Measurements from ENCODE around the gene ALCAM. TPM values are rescaled to one million over a fixed set of nuclear protein-coding genes. Genes with fewer than 3 reads are reported as not detected.

The ALCAM gene
- total RNA-seq, 1 experiment from 2014 or later, result 24.2 TPM

GRCh38 chr3:105527535-105527934, 160.8 kb downstream of the ALCAM start:
- in situ Hi-C loops (cut with HindIII; ENCODE audit: low pct_unique_long_range_greater_than_20kb, low sequenced_read_pairs), result no loop called here
- DNase-seq (ENCODE audit: low read depth, low spot score), result no peak

- no peak for DNase-seq (ENCODE audit: low read depth, low spot score)
- in situ Hi-C loops (cut with HindIII; ENCODE audit: low pct_unique_long_range_greater_than_20kb, low sequenced_read_pairs), result no loop called here
Measured at GRCh38 chr3:105527949-105528348, 161.2 kb downstream of the ALCAM start.

GRCh38 chr3:105528955-105529354, 162.2 kb downstream of the ALCAM start:
- in situ Hi-C loops (cut with HindIII; ENCODE audit: low pct_unique_long_range_greater_than_20kb, low sequenced_read_pairs), result no loop called here
- no peak for DNase-seq (ENCODE audit: low read depth, low spot score)

GRCh38 chr3:105529456-105529855, 162.7 kb downstream of the ALCAM start:
- in situ Hi-C loops (cut with HindIII; ENCODE audit: low pct_unique_long_range_greater_than_20kb, low sequenced_read_pairs), result no loop called here
- no peak for DNase-seq (ENCODE audit: low read depth, low spot score)

- in situ Hi-C loops (cut with HindIII; ENCODE audit: low pct_unique_long_range_greater_than_20kb, low sequenced_read_pairs), result no loop called here
- no peak for DNase-seq (ENCODE audit: low read depth, low spot score)
Measured at GRCh38 chr3:105532251-105532650, 165.5 kb downstream of the ALCAM start.

- DNase-seq (ENCODE audit: low read depth, low spot score), result no peak
- in situ Hi-C loops (cut with HindIII; ENCODE audit: low pct_unique_long_range_greater_than_20kb, low sequenced_read_pairs), result no loop called here
Measured at GRCh38 chr3:105533960-105534359, 167.3 kb downstream of the ALCAM start.

- no peak for DNase-seq (ENCODE audit: low read depth, low spot score)
- in situ Hi-C loops (cut with HindIII; ENCODE audit: low pct_unique_long_range_greater_than_20kb, low sequenced_read_pairs), result no loop called here
Measured at GRCh38 chr3:105534491-105534890, 167.8 kb downstream of the ALCAM start.

GRCh38 chr3:105537371-105538080, 170.8 kb downstream of the ALCAM start:
- no peak for DNase-seq (ENCODE audit: low read depth, low spot score)

GRCh38 chr3:105538483-105538882, 171.8 kb downstream of the ALCAM start:
- in situ Hi-C loops (cut with HindIII; ENCODE audit: low pct_unique_long_range_greater_than_20kb, low sequenced_read_pairs), result no loop called here
- no peak for DNase-seq (ENCODE audit: low read depth, low spot score)

More at GRCh38 chr3:105537371-105538080, 170.8 kb downstream of the ALCAM start:
- in situ Hi-C loops (cut with HindIII; ENCODE audit: low pct_unique_long_range_greater_than_20kb, low sequenced_read_pairs), result no loop called here

GRCh38 chr3:105539897-105540296, 173.2 kb downstream of the ALCAM start:
- DNase-seq (ENCODE audit: low read depth, low spot score), result no peak
- in situ Hi-C loops (cut with HindIII; ENCODE audit: low pct_unique_long_range_greater_than_20kb, low sequenced_read_pairs), result no loop called here

GRCh38 chr3:105542282-105543019, 175.7 kb downstream of the ALCAM start:
- no peak for DNase-seq (ENCODE audit: low read depth, low spot score)
- in situ Hi-C loops (cut with HindIII; ENCODE audit: low pct_unique_long_range_greater_than_20kb, low sequenced_read_pairs), result no loop called here

GRCh38 chr3:105545051-105545450, 178.3 kb downstream of the ALCAM start:
- in situ Hi-C loops (cut with HindIII; ENCODE audit: low pct_unique_long_range_greater_than_20kb, low sequenced_read_pairs), result no loop called here
- no peak for DNase-seq (ENCODE audit: low read depth, low spot score)

- in situ Hi-C loops (cut with HindIII; ENCODE audit: low pct_unique_long_range_greater_than_20kb, low sequenced_read_pairs), result no loop called here
- DNase-seq (ENCODE audit: low read depth, low spot score), result no peak
Measured at GRCh38 chr3:105553851-105554250, 187.1 kb downstream of the ALCAM start.

GRCh38 chr3:105555206-105555605, 188.5 kb downstream of the ALCAM start:
- no peak for DNase-seq (ENCODE audit: low read depth, low spot score)
- in situ Hi-C loops (cut with HindIII; ENCODE audit: low pct_unique_long_range_greater_than_20kb, low sequenced_read_pairs), result no loop called here

GRCh38 chr3:105559856-105560255, 193.1 kb downstream of the ALCAM start:
- DNase-seq (ENCODE audit: low read depth, low spot score), result no peak
- in situ Hi-C loops (cut with HindIII; ENCODE audit: low pct_unique_long_range_greater_than_20kb, low sequenced_read_pairs), result no loop called here

- DNase-seq (ENCODE audit: low read depth, low spot score), result no peak
- in situ Hi-C loops (cut with HindIII; ENCODE audit: low pct_unique_long_range_greater_than_20kb, low sequenced_read_pairs), result no loop called here
Measured at GRCh38 chr3:105561876-105562275, 195.2 kb downstream of the ALCAM start.

GRCh38 chr3:105564546-105565288, 198.0 kb downstream of the ALCAM start:
- no peak for DNase-seq (ENCODE audit: low read depth, low spot score)

GRCh38 chr3:105571005-105571404, 204.3 kb downstream of the ALCAM start:
- in situ Hi-C loops (cut with HindIII; ENCODE audit: low pct_unique_long_range_greater_than_20kb, low sequenced_read_pairs), result no loop called here
- DNase-seq (ENCODE audit: low read depth, low spot score), result no peak

More at GRCh38 chr3:105564546-105565288, 198.0 kb downstream of the ALCAM start:
- in situ Hi-C loops (cut with HindIII; ENCODE audit: low pct_unique_long_range_greater_than_20kb, low sequenced_read_pairs), result no loop called here
